Heart left ventricle (tissue), 16 donors: ENCODE measurements around the gene IP6K2. TPM values are rescaled to one million over a fixed set of nuclear protein-coding genes. Genes with fewer than 3 reads are reported as not detected.
A peak's percentile ranks its signal among the peaks of the same experiment; 100 is the strongest.

ENCODE experiments used
- ATAC-seq, 4 donors: fragments of 200-7000 bp; cut with Tn5 transposase; one replicate each; pipeline ENCODE4 v1.9.1; 2020 to 2022; ENCODE audit warnings: moderate library complexity in 4 of 4, mild to moderate bottlenecking in 3 of 4, moderate number of reproducible peaks in 1 of 4
- DNase-seq, 5 donors: peaks; one replicate each; pipeline ENCODE4 v3.0.0-alpha.2; 2020
- H3K27ac ChIP-seq, 12 donors: fragments of 200-600 bp; sonication (generic) in 4 of 12; one replicate each; pipeline versions ENCODE4 v1.5.0 to v1.8.0; 2016 to 2022; ENCODE audit warnings: mild to moderate bottlenecking in 2 of 12
- H3K27me3 ChIP-seq, 9 donors: fragments of 200-600 bp; sonication (generic) in 2 of 9; one replicate each; pipeline versions ENCODE4 v1.5.1 to v1.8.0; 2016 to 2022; ENCODE audit warnings: mild to moderate bottlenecking in 3 of 9
- H3K36me3 ChIP-seq, 9 donors: fragments of 200-600 bp; sonication (generic) in 2 of 9; one replicate each; pipeline versions ENCODE4 v1.5.0 to v1.8.0; 2018 to 2022; ENCODE audit warnings: mild to moderate bottlenecking in 2 of 9
- H3K4me1 ChIP-seq, 12 donors: fragments of 200-600 bp; sonication (generic) in 4 of 12; one replicate each; pipeline versions ENCODE4 v1.5.0 to v1.8.0; 2016 to 2022; ENCODE audit warnings: mild to moderate bottlenecking in 3 of 12
- H3K4me3 ChIP-seq, 12 donors: fragments of 200-600 bp; sonication (generic) in 4 of 12; one replicate each; pipeline versions ENCODE4 v1.5.0 to v1.8.0; 2017 to 2022; ENCODE audit warnings: mild to moderate bottlenecking in 9 of 12, moderate library complexity in 4 of 12
- H3K9me3 ChIP-seq, 12 donors: fragments of 200-600 bp; sonication (generic) in 4 of 12; one replicate each; pipeline versions ENCODE4 v1.5.0 to v1.8.0; 2016 to 2022; ENCODE audit warnings: mild to moderate bottlenecking in 1 of 12
- CTCF ChIP-seq, 12 donors: fragments of 200-600 bp; sonication (generic) in 4 of 12; IDR thresholded peaks; one replicate each; pipeline versions ENCODE4 v1.5.0 to v1.8.0; 2018 to 2022; ENCODE audit warnings: antibody characterized with exemption in 12 of 12, mild to moderate bottlenecking in 5 of 12
- POLR2A ChIP-seq, 2 donors: fragments of 450-650 bp; IDR thresholded peaks; one replicate each; pipeline ENCODE4 v1.6.1; 2017; ENCODE audit warnings: antibody characterized with exemption in 2 of 2, mild to moderate bottlenecking in 2 of 2, moderate library complexity in 2 of 2
- WGBS, 4 donors: extraction: QIAGEN DNeasy Blood & Tissue Kit in 2 of 4; methylation state at CpG; one replicate each; pipeline versions ENCODE4 v1.1.5 to v1.1.7; 2013 to 2018; 5-methylcytosine and 5-hydroxymethylcytosine counted together
- intact Hi-C, 10 donors: fragments of 100-400 bp; cut with DNase I; formaldehyde crosslinking; loops; one replicate each; pipeline versions ENCODE4 v1.11.1 to v1.14.2; 2022
- polyA plus RNA-seq, 2 donors: library from polyadenylated mRNA; stranded (reverse); fragments of 200-250 nt; gene quantifications; one replicate each; pipeline ENCODE4 v1.2.3, GENCODE V29; 2013
- total RNA-seq, 9 donors: library from RNA; depleted of rRNA in 2 of 9; stranded (reverse); fragments of >200 nt in 2 of 9; fragmentation: NEBNext Ultra II Directional in 3 of 9; extraction: Animal tissue kit (Norgen Biotek cat#: 25700) in 3 of 9; gene quantifications; one replicate each; pipeline versions ENCODE4 v1.1.0 to v1.2.4, GENCODE V29; 2016 to 2023
- donor health status: ischemic (EF 13 %, LVEDD 7.1; RV severe dilation, severe dysfunction).
- donor health status: healthy with polysubstance abuse.
- donor health status: DM: no; HTN: yes; CAD: no.
- donor health status: DM: no; HTN: no; CAD: no.
- donor health status: ischemic (EF 25% LVEDD 6.9; RV normal size, moderate dysfunction).
- donor health status: ischemic (EF 25% LVEDD 5.7; RV mildly dilated, moderate dysfunction).
- donor health status: healthy.
- donor health status: DM: yes; HTN: yes; CAD: no.
- donor health status: ischemic (EF 35%, LVEDD 5.7; RV mildly dilated, moderate dysfunction).
- donor health status: nonischemic (EF 11% LVEDD 7.7; RV severe dilation, severe dysfunction).
- donor health status: DM: yes; HTN: yes; CAD: no.
- donor health status: PGD.
- donor health status: ischemic (EF 29% LVEDD 5.4; RV normal size, mild dysfunction).
- donor health status: nonischemic (EF 23%, LVEDD 6.1; RV moderate dilation, normal function).

The IP6K2 gene
- total and polyA plus RNA-seq, 11 donors, result 14.1 to 42.7 (median 26.2) TPM

- Histone ChIP-seq H3K36me3 (peaks cover 0 to 92% (median 80%) of the 10 kb centered on the region in 9 donors), H3K4me3 (no peak overlapping the region), H3K4me1 (no peaks in the 10 kb centered on the region), H3K27me3 (no peaks in the 10 kb centered on the region), H3K9me3 (no peaks in the 10 kb centered on the region), H3K27ac (no peak overlapping the region)
- intact Hi-C loops, result no loop called here
- no peak for DNase-seq
- TF ChIP-seq POLR2A (IDR thresholded peaks at IDR 0.05) (no peak), CTCF (IDR thresholded peaks at IDR 0.05) (no peak)
- 95 to 98% (median 97%) methylated on average over 4 of the region's 4 CpGs for WGBS, 4 donors
- no peak for ATAC-seq
Measured at GRCh38 chr3:48759071-48759470, 42.0 kb upstream of the IP6K2 start.

GRCh38 chr3:48756640-48757039 lies 39.6 kb upstream of the IP6K2 start:
- Histone ChIP-seq H3K36me3 (peaks cover 0 to 88% (median 73%) of the 10 kb centered on the region in 9 donors), H3K4me1 (peaks cover 0 to 1% (median 0%) of the 10 kb centered on the region in 12 donors), H3K9me3 (no peaks in the 10 kb centered on the region), H3K27me3 (no peaks in the 10 kb centered on the region), H3K4me3 (no peak overlapping the region), H3K27ac (no peak overlapping the region)
- 88 to 97% (median 92%) methylated on average over 5 of the region's 5 CpGs for WGBS, 4 donors
- TF ChIP-seq POLR2A (IDR thresholded peaks at IDR 0.05), result no peak
- no peak for TF ChIP-seq CTCF (IDR thresholded peaks at IDR 0.05)
- DNase-seq (no peak), ATAC-seq (no peak)
- intact Hi-C loops, result no loop called here

GRCh38 chr3:48750856-48751255 lies 33.8 kb upstream of the IP6K2 start:
- H3K27me3 ChIP-seq, result no peaks in the 10 kb centered on the region
- DNase-seq (no peak), ATAC-seq (no peak)
- TF ChIP-seq POLR2A (IDR thresholded peaks at IDR 0.05) (no peak), CTCF (IDR thresholded peaks at IDR 0.05) (no peak)
- no peak overlapping the region for H3K4me3 ChIP-seq
- peaks cover 0 to 81% (median 55%) of the 10 kb centered on the region in 9 donors for H3K36me3 ChIP-seq
- H3K4me1 ChIP-seq, result peaks cover 5 to 53% (median 24%) of the 10 kb centered on the region in 12 donors
- H3K9me3 ChIP-seq, result no peaks in the 10 kb centered on the region
- intact Hi-C loops, result no loop called here
- peak overlapping the region in 2 of 12 donors; percentile 4 to 78 for H3K27ac ChIP-seq
- 73 to 83% (median 75%) methylated on average over 1 of the region's 1 CpG for WGBS, 4 donors

GRCh38 chr3:48748754-48749153 lies 31.7 kb upstream of the IP6K2 start:
- intact Hi-C loops, result no loop called here
- Histone ChIP-seq H3K36me3 (peaks cover 0 to 63% (median 44%) of the 10 kb centered on the region in 9 donors), H3K4me1 (peaks cover 5 to 53% (median 24%) of the 10 kb centered on the region in 12 donors), H3K27me3 (no peaks in the 10 kb centered on the region), H3K4me3 (no peak overlapping the region), H3K9me3 (no peaks in the 10 kb centered on the region), H3K27ac (peak overlapping the region in 10 of 12 donors; percentile 15 to 93 (median 70))
- peak in 1 of 5 donors; percentile 12 for DNase-seq
- no peak for TF ChIP-seq CTCF (IDR thresholded peaks at IDR 0.05)
- no peak for TF ChIP-seq POLR2A (IDR thresholded peaks at IDR 0.05)
- peak in 2 of 4 donors; percentile 50 to 60 for ATAC-seq
- WGBS, 4 donors, result 82 to 91% (median 89%) methylated on average over 3 of the region's 3 CpGs
